Loucy (cell line): ENCODE results near the gene DACT1.

Experiments used
- CTCF ChIP-seq: fragments of 200-600 bp; sonication (generic); conservative IDR thresholded peaks from 2 replicates; pipeline ENCODE4 v1.5.1; 2014; ENCODE audit warnings: mild to moderate bottlenecking, antibody characterized with exemption, low read length
- EZH2phosphoT487 ChIP-seq: fragments of 200-600 bp; IDR thresholded peaks from 2 replicates; pipeline ENCODE4 v1.6.1; 2018; ENCODE audit warnings: antibody characterized with exemption, mild to moderate bottlenecking, moderate library complexity, borderline replicate concordance

GRCh38 chr14:58680698-58681097, 42.9 kb downstream of the DACT1 start:
- TF ChIP-seq CTCF (no peak), EZH2phosphoT487 (no peak)
